Esophagus muscularis mucosa (tissue), 3 donors: ENCODE measurements around the gene NGDN.

ENCODE experiments used
- POLR2A ChIP-seq: fragments of 450-650 bp; IDR thresholded peaks from one replicate; pipeline ENCODE4 v1.6.1; 2017; ENCODE audit warnings: antibody characterized with exemption, moderate library complexity, mild to moderate bottlenecking, low read depth
- TF ChIP-seq, protein P1 (sequence below), 3 experiments: fragments of 200-600 bp in 2 of 3; fragments of 450-650 bp in 1 of 3; sonication (generic) in 2 of 3; IDR thresholded peaks; one replicate each; pipeline ENCODE4 v1.5.1; 2017 to 2019; ENCODE audit warnings: antibody characterized with exemption in 3 of 3, mild to moderate bottlenecking in 2 of 3, moderate library complexity in 1 of 3

DNA sequence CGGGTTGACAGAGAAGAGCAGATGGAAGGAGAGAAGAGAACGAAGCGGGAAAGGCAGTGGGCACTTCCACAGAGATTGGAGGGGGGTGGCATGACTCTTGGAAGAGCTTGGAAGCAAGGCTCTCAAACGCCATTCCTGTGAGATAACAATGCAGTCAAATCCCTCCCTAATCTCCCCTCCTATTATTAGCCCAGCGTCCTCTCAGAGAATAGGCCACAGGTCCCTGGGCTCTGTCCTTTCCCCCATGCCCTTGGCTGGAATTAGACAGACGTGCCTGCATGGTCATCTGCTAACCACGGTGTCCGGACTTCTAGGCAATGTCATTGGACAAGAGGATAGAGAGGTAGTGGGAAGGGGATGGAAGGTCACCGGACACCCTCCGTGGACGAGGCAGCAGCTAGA is 26.1 kb upstream of the NGDN start:
- TF ChIP-seq POLR2A, result no peak
- TF ChIP-seq, protein P1, sequence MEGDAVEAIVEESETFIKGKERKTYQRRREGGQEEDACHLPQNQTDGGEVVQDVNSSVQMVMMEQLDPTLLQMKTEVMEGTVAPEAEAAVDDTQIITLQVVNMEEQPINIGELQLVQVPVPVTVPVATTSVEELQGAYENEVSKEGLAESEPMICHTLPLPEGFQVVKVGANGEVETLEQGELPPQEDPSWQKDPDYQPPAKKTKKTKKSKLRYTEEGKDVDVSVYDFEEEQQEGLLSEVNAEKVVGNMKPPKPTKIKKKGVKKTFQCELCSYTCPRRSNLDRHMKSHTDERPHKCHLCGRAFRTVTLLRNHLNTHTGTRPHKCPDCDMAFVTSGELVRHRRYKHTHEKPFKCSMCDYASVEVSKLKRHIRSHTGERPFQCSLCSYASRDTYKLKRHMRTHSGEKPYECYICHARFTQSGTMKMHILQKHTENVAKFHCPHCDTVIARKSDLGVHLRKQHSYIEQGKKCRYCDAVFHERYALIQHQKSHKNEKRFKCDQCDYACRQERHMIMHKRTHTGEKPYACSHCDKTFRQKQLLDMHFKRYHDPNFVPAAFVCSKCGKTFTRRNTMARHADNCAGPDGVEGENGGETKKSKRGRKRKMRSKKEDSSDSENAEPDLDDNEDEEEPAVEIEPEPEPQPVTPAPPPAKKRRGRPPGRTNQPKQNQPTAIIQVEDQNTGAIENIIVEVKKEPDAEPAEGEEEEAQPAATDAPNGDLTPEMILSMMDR (IDR thresholded peaks at IDR 0.05), result no peak
